Measurements from ENCODE around the gene FHIT. TPM values are rescaled to one million over a fixed set of nuclear protein-coding genes. Genes with fewer than 3 reads are reported as not detected.

The FHIT gene
- polyA plus RNA-seq, 1 of the 3 experiments (the other 2 are of a cell fraction), result 0.41 TPM

- H3K36me3 ChIP-seq (replicated peaks in 1 of 2; ENCODE audit: control insufficient read depth in 1 of 2, insufficient read depth in 2 of 2, low read length in 1 of 2), result no peaks in the 10 kb centered on the region
- H3K4me2 ChIP-seq, result no peak overlapping the region
- no peaks in the 10 kb centered on the region for H3K9me2 ChIP-seq
- no peaks in the 10 kb centered on the region for H3K79me2 ChIP-seq (ENCODE audit: insufficient read depth)
- H4K20me1 ChIP-seq (ENCODE audit: insufficient read depth), result no peaks in the 10 kb centered on the region
- no peaks in the 10 kb centered on the region for H3F3A ChIP-seq (replicated peaks; ENCODE audit: insufficient read depth)
- no peak for DNase-seq
- H3K27ac ChIP-seq (ENCODE audit: low read depth in 2 of 2, low read length in 1 of 2), result no peak overlapping the region
- H3K4me1 ChIP-seq (ENCODE audit: control insufficient read depth in 1 of 2, insufficient read depth in 2 of 2, low read depth in 1 of 2, low read length in 1 of 2), result no peaks in the 10 kb centered on the region
- H3K9ac ChIP-seq, result no peak overlapping the region
- WGBS (ENCODE audit: low lambda C conversion rate), result 67% methylated on average over 2 of the region's 2 CpGs
- ChIA-PET POLR2A (no interaction called here), CTCF (no interaction called here)
- H2AFZ ChIP-seq (ENCODE audit: low read depth), result no peak overlapping the region
- H3K27me3 ChIP-seq (ENCODE audit: insufficient read depth), result no peaks in the 10 kb centered on the region
- no peak overlapping the region for H3K4me3 ChIP-seq (ENCODE audit: low read depth in 2 of 2, low read length in 1 of 2)
- TF ChIP-seq NFIC (IDR thresholded peaks at IDR 0.05; ENCODE audit: borderline replicate concordance) (no peak), RFX5 (IDR thresholded peaks at IDR 0.05; ENCODE audit: low read length) (no peak)
- no peaks in the 10 kb centered on the region for H3K9me3 ChIP-seq
These were observed 907.4 kb downstream of the FHIT start for GRCh38 chr3:60343831-60344230.

GRCh38 chr3:60339304-60339703 is 911.9 kb downstream of the FHIT start:
- Histone ChIP-seq H3F3A (replicated peaks; ENCODE audit: insufficient read depth) (no peaks in the 10 kb centered on the region), H3K4me2 (no peak overlapping the region), H3K4me1 (ENCODE audit: control insufficient read depth in 1 of 2, insufficient read depth in 2 of 2, low read depth in 1 of 2, low read length in 1 of 2) (no peaks in the 10 kb centered on the region), H3K9me3 (no peaks in the 10 kb centered on the region), H3K9me2 (no peaks in the 10 kb centered on the region), H3K36me3 (replicated peaks in 1 of 2; ENCODE audit: control insufficient read depth in 1 of 2, insufficient read depth in 2 of 2, low read length in 1 of 2) (no peaks in the 10 kb centered on the region), H2AFZ (ENCODE audit: low read depth) (no peak overlapping the region), H3K27me3 (ENCODE audit: insufficient read depth) (no peaks in the 10 kb centered on the region), H4K20me1 (ENCODE audit: insufficient read depth) (no peaks in the 10 kb centered on the region), H3K9ac (no peak overlapping the region), H3K27ac (ENCODE audit: low read depth in 2 of 2, low read length in 1 of 2) (no peak overlapping the region), H3K79me2 (ENCODE audit: insufficient read depth) (no peaks in the 10 kb centered on the region), H3K4me3 (ENCODE audit: low read depth in 2 of 2, low read length in 1 of 2) (no peak overlapping the region)
- DNase-seq, result no peak
- no peak for TF ChIP-seq FOXJ3 (CRISPR knock-in tag; IDR thresholded peaks at IDR 0.05)
- TF ChIP-seq TAF1 (IDR thresholded peaks at IDR 0.05; ENCODE audit: borderline replicate concordance, low read depth, low read length), result no peak
- WGBS (ENCODE audit: low lambda C conversion rate), result 76% methylated on average over 6 of the region's 6 CpGs
- ChIA-PET POLR2A (no interaction called here), CTCF (no interaction called here)

GRCh38 chr3:60337421-60337820 is 913.8 kb downstream of the FHIT start:
- no peak overlapping the region for H2AFZ ChIP-seq (ENCODE audit: low read depth)
- H3K4me3 ChIP-seq (ENCODE audit: low read depth in 2 of 2, low read length in 1 of 2), result no peak overlapping the region
- TF ChIP-seq POLR2AphosphoS5 (IDR thresholded peaks at IDR 0.05; ENCODE audit: low read depth, low read length), result no peak
- no peak for TF ChIP-seq CTCF (IDR thresholded peaks at IDR 0.05)
- no peak for TF ChIP-seq RAD21 (IDR thresholded peaks at IDR 0.05; ENCODE audit: low read length)
- TF ChIP-seq YY1 (IDR thresholded peaks at IDR 0.05; ENCODE audit: low read depth), result no peak
- no peak for TF ChIP-seq NFIC (IDR thresholded peaks at IDR 0.05; ENCODE audit: borderline replicate concordance)
- no peak for TF ChIP-seq IRF3 (IDR thresholded peaks at IDR 0.05; ENCODE audit: low read depth, low read length)
- no peak for TF ChIP-seq TCF12 (IDR thresholded peaks at IDR 0.05)
- TF ChIP-seq MEF2A (IDR thresholded peaks at IDR 0.05; ENCODE audit: borderline replicate concordance, low read depth), result no peak
- POLR2A ChIA-PET, result no interaction called here
- H3K9ac ChIP-seq, result no peak overlapping the region
- no peaks in the 10 kb centered on the region for H3K9me3 ChIP-seq
- H3K9me2 ChIP-seq, result no peaks in the 10 kb centered on the region
- WGBS (ENCODE audit: low lambda C conversion rate), result 66% methylated on average over 2 of the region's 2 CpGs
- H4K20me1 ChIP-seq (ENCODE audit: insufficient read depth), result no peaks in the 10 kb centered on the region
- H3K4me2 ChIP-seq, result no peak overlapping the region
- H3K36me3 ChIP-seq (replicated peaks in 1 of 2; ENCODE audit: control insufficient read depth in 1 of 2, insufficient read depth in 2 of 2, low read length in 1 of 2), result no peaks in the 10 kb centered on the region
- H3K79me2 ChIP-seq (ENCODE audit: insufficient read depth), result no peaks in the 10 kb centered on the region
- CTCF ChIA-PET, result no interaction called here
- no peak for DNase-seq
- H3K27me3 ChIP-seq (ENCODE audit: insufficient read depth), result no peaks in the 10 kb centered on the region
- no peak overlapping the region for H3K27ac ChIP-seq (ENCODE audit: low read depth in 2 of 2, low read length in 1 of 2)
- no peaks in the 10 kb centered on the region for H3K4me1 ChIP-seq (ENCODE audit: control insufficient read depth in 1 of 2, insufficient read depth in 2 of 2, low read depth in 1 of 2, low read length in 1 of 2)
- no peaks in the 10 kb centered on the region for H3F3A ChIP-seq (replicated peaks; ENCODE audit: insufficient read depth)
